Hepatocyte (in vitro differentiated cells): ENCODE data around the gene PLXNA3. TPM values are rescaled to one million over a fixed set of nuclear protein-coding genes. Genes with fewer than 3 reads are reported as not detected.

ENCODE experiments used
- DNase-seq: peaks from one replicate; pipeline ENCODE4 v3.0.0-alpha.2; 2016; ENCODE audit warnings: low spot score
- H2AFZ ChIP-seq: fragments of 200-600 bp; sonication (generic); 2 replicates; pipeline ENCODE4 v1.6.0; 2016; ENCODE audit warnings: antibody characterized with exemption, mild to moderate bottlenecking
- H3K27ac ChIP-seq: fragments of 200-600 bp; sonication (generic); 2 replicates; pipeline ENCODE4 v1.5.1; 2016; ENCODE audit warnings: mild to moderate bottlenecking
- H3K27me3 ChIP-seq: fragments of 200-600 bp; sonication (generic); 2 replicates; pipeline ENCODE4 v1.6.1; 2016
- H3K36me3 ChIP-seq: fragments of 200-600 bp; sonication (generic); replicated peaks from 2 replicates; pipeline ENCODE4 v1.5.1; 2016; ENCODE audit warnings: low read depth; ENCODE audit not compliant: insufficient read depth
- H3K4me1 ChIP-seq: fragments of 200-600 bp; sonication (generic); 2 replicates; pipeline ENCODE4 v1.5.1; 2016; ENCODE audit warnings: mild to moderate bottlenecking, moderate library complexity; ENCODE audit not compliant: insufficient read depth
- H3K4me2 ChIP-seq: fragments of 200-600 bp; sonication (generic); 2 replicates; pipeline ENCODE4 v1.6.0; 2016
- H3K4me3 ChIP-seq: fragments of 200-600 bp; sonication (generic); 2 replicates; pipeline ENCODE4 v1.5.1; 2016; ENCODE audit warnings: mild to moderate bottlenecking
- H3K79me2 ChIP-seq: fragments of 200-600 bp; sonication (generic); 2 replicates; pipeline ENCODE4 v1.6.0; 2017; ENCODE audit warnings: mild to moderate bottlenecking
- H3K9me2 ChIP-seq: fragments of 200-600 bp; sonication (generic); replicated peaks from 2 replicates; pipeline ENCODE4 v1.6.0; 2017; ENCODE audit warnings: mild to moderate bottlenecking; ENCODE audit not compliant: insufficient read depth
- H3K9me3 ChIP-seq: fragments of 200-600 bp; sonication (generic); 2 replicates; pipeline ENCODE4 v1.5.1; 2016; ENCODE audit warnings: low read depth, mild to moderate bottlenecking
- H4K20me1 ChIP-seq: fragments of 200-600 bp; sonication (generic); 2 replicates; pipeline ENCODE4 v1.6.0; 2016; ENCODE audit warnings: mild to moderate bottlenecking; ENCODE audit not compliant: insufficient read depth, poor library complexity, severe bottlenecking
- CTCF ChIP-seq: fragments of 200-600 bp; sonication (generic); IDR thresholded peaks from 2 replicates; pipeline ENCODE4 v1.5.1; 2016; ENCODE audit warnings: antibody characterized with exemption, mild to moderate bottlenecking; ENCODE audit not compliant: poor library complexity
- EZH2 ChIP-seq: fragments of 200-600 bp; sonication (generic); IDR thresholded peaks from 2 replicates; pipeline ENCODE4 v1.6.1; 2016; ENCODE audit warnings: antibody characterized with exemption, mild to moderate bottlenecking, borderline replicate concordance
- EZH2phosphoT487 ChIP-seq: fragments of 200-600 bp; sonication (generic); IDR thresholded peaks from one replicate; pipeline ENCODE4 v1.6.1; 2018; ENCODE audit warnings: antibody characterized with exemption, mild to moderate bottlenecking, low read depth, moderate library complexity; ENCODE audit not compliant: unreplicated experiment, severe bottlenecking
- WGBS: methylation state at CpG from one replicate; pipeline ENCODE4 v1.1.6; 2016; ENCODE audit warnings: low lambda C conversion rate; ENCODE audit errors: missing lambda C conversion rate; 5-methylcytosine and 5-hydroxymethylcytosine counted together
- polyA plus RNA-seq: library from polyadenylated mRNA; unstranded; fragments of >200 nt; fragmentation: Nextera tagmentation; extraction: Ambion mirVana; gene quantifications from 2 replicates; pipeline ENCODE4 v1.2.1, GENCODE V29; 2016
- total RNA-seq: library from RNA; depleted of rRNA; stranded (reverse); fragments of >200 nt; gene quantifications from 2 replicates; pipeline ENCODE4 v1.2.3, GENCODE V29; 2014

PLXNA3 gene
- total and polyA plus RNA-seq, 2 experiments from 2014 or later: 14.1 to 28.7 TPM

- no peak for DNase-seq
- Histone ChIP-seq H3K9me3 (no peaks in the 10 kb centered on the region), H3K79me2 (peaks cover 3% of the 10 kb centered on the region), H2AFZ (no peak overlapping the region), H3K27me3 (no peaks in the 10 kb centered on the region), H3K4me3 (no peak overlapping the region), H4K20me1 (no peaks in the 10 kb centered on the region), H3K27ac (no peak overlapping the region), H3K9me2 (no peaks in the 10 kb centered on the region), H3K4me2 (no peak overlapping the region), H3K4me1 (no peaks in the 10 kb centered on the region), H3K36me3 (no peaks in the 10 kb centered on the region)
- 79% methylated on average over 7 of the region's 7 CpGs for WGBS
- TF ChIP-seq EZH2: no peak
- no peak for TF ChIP-seq CTCF
- TF ChIP-seq EZH2phosphoT487: no peak
Observed at GRCh38 chrX:154482786-154483185, 24.7 kb downstream of the PLXNA3 start.

GRCh38 chrX:154483325-154483724 lies 25.2 kb downstream of the PLXNA3 start:
- WGBS: 81% methylated on average over 7 of the region's 7 CpGs
- no peak overlapping the region for H3K27ac ChIP-seq
- no peak for DNase-seq

GRCh38 chrX:154484255-154485149 lies 26.4 kb downstream of the PLXNA3 start:
- Histone ChIP-seq H2AFZ (no peak overlapping the region), H4K20me1 (no peaks in the 10 kb centered on the region), H3K27me3 (no peaks in the 10 kb centered on the region), H3K36me3 (no peaks in the 10 kb centered on the region), H3K4me3 (no peak overlapping the region), H3K9me3 (no peaks in the 10 kb centered on the region), H3K27ac (no peak overlapping the region), H3K79me2 (peaks cover 5% of the 10 kb centered on the region), H3K4me2 (no peak overlapping the region), H3K4me1 (peaks cover 2% of the 10 kb centered on the region), H3K9me2 (no peaks in the 10 kb centered on the region)
- DNase-seq: peak; percentile 40
- 90% methylated on average over 16 of the region's 16 CpGs for WGBS
- no peak for TF ChIP-seq CTCF
- no peak for TF ChIP-seq EZH2
- TF ChIP-seq EZH2phosphoT487: no peak

More at GRCh38 chrX:154483325-154483724, 25.2 kb downstream of the PLXNA3 start:
- H3K4me3 ChIP-seq: no peak overlapping the region
- H3K36me3 ChIP-seq: no peaks in the 10 kb centered on the region
- no peaks in the 10 kb centered on the region for H3K9me2 ChIP-seq
- no peak overlapping the region for H3K4me2 ChIP-seq
- no peaks in the 10 kb centered on the region for H4K20me1 ChIP-seq
- H2AFZ ChIP-seq: no peak overlapping the region
- no peaks in the 10 kb centered on the region for H3K4me1 ChIP-seq
- no peak for TF ChIP-seq EZH2phosphoT487
- no peak for TF ChIP-seq CTCF
- no peak for TF ChIP-seq EZH2
- no peaks in the 10 kb centered on the region for H3K27me3 ChIP-seq
- peaks cover 3% of the 10 kb centered on the region for H3K79me2 ChIP-seq
- H3K9me3 ChIP-seq: no peaks in the 10 kb centered on the region
